ENCODE measurements around the gene VPS29. TPM values are rescaled to one million over a fixed set of nuclear protein-coding genes. Genes with fewer than 3 reads are reported as not detected.

Gene VPS29
- total and polyA plus RNA-seq, 9 of the 15 experiments (the other 6 are each of a cell fraction or from before 2014, with no cell fraction given): 85.8 to 638 (median 272) TPM

DNA sequence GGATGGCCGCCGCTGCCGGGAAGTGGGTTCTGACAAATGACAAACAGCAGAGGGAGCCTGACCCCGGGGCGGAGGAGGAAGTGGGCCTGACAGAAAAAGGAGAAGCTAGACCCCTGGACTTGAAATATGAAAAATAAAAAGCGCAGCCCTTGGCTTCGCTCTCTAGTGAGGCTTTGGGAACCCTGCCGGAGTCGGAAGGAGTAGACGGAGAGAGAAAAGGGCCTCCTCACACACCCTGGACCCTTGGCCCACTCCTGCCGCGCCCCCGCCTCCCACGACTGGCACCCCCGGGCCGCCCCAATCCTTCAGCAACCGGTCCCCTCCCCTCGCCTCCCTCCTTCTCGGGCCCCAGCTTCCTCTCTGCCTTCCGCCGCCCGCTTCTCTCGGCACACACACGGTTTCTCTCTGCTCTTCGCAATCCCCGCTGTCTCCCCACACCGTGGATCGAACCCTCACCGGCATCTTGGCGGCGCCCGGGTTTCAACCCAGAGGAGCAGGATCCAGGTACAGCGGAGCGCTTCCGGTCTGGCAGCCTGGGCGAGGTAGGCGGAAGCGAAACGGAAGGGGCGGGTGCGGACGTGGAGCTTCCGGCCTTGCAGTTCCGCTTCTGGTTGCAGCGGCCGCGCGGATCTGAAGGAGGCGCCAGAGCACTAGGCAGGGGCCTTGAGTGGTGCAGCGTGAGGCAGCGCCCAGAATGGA, 52.0 kb downstream of the VPS29 start, which contains the start of gene ARPC3 (continued):
- TF ChIP-seq JUND (IDR thresholded peaks at IDR 0.05; ENCODE audit: borderline replicate concordance, low read depth, low read length) (peak; percentile 32; the same call in 1 of the 2 replicates), JUND (tag; IDR thresholded peaks at IDR 0.05; ENCODE audit: borderline replicate concordance, low read depth, low read length) (no peak; the same call in 2 of the 3 replicates), FOXK2 (conservative IDR thresholded peaks at IDR 0.05 in 1 of 2, IDR thresholded peaks at IDR 0.05 in 1 of 2; ENCODE audit: low read depth in 2 of 2) (0 out of 4 replicates have a peak, but pooled peaks of 1 of the 2 experiments have one; percentile 28), PCBP1 (IDR thresholded peaks at IDR 0.05; ENCODE audit: low read depth, low read length, poor library complexity, severe bottlenecking) (peak; percentile 96), SMAD3 (CRISPR knock-in tag; conservative IDR thresholded peaks at IDR 0.05) (no peak), HDAC8 (tag; IDR thresholded peaks at IDR 0.05) (no peak), BRF1 (IDR thresholded peaks at IDR 0.05; ENCODE audit: borderline replicate concordance, extremely low read depth, insufficient read length) (no peak), CREM (IDR thresholded peaks at IDR 0.05; ENCODE audit: low read depth) (peak; percentile 84), STAT5B (CRISPR knock-in tag; IDR thresholded peaks at IDR 0.05) (no peak), EGR1 (conservative IDR thresholded peaks at IDR 0.05) (peak; percentile 99), C11orf30 (IDR thresholded peaks at IDR 0.05; ENCODE audit: low read depth) (peak; percentile 75), CC2D1A (IDR thresholded peaks at IDR 0.05) (peak; percentile 60), SOX6 (IDR thresholded peaks at IDR 0.05) (peak; percentile 22; the same call in 1 of the 2 replicates), NFXL1 (CRISPR knock-in tag; IDR thresholded peaks at IDR 0.05) (no peak), ZNF232 (CRISPR knock-in tag; IDR thresholded peaks at IDR 0.05) (no peak), KLF6 (CRISPR knock-in tag; IDR thresholded peaks at IDR 0.05; ENCODE audit: borderline replicate concordance) (peak; percentile 77; the same call in 1 of the 2 replicates), ZFP1 (CRISPR knock-in tag; IDR thresholded peaks at IDR 0.05) (no peak), BRD9 (IDR thresholded peaks at IDR 0.05; ENCODE audit: low read depth, partially characterized antibody) (no peak), CEBPG (CRISPR knock-in tag; IDR thresholded peaks at IDR 0.05) (no peak), CEBPG (tag; conservative IDR thresholded peaks at IDR 0.05 in 1 of 2, IDR thresholded peaks at IDR 0.05 in 1 of 2) (no peak), JUN (IDR thresholded peaks at IDR 0.05; ENCODE audit: borderline replicate concordance, low read depth, low read length) (no peak), JUN (CRISPR knock-in tag; IDR thresholded peaks at IDR 0.05; ENCODE audit: borderline replicate concordance) (no peak), NELFE (IDR thresholded peaks at IDR 0.05; ENCODE audit: insufficient read depth, insufficient read length) (no peak), ZBTB17 (CRISPR knock-in tag; IDR thresholded peaks at IDR 0.05) (no peak; the same call in 1 of the 2 replicates)
- TF ChIP-seq, protein P1, sequence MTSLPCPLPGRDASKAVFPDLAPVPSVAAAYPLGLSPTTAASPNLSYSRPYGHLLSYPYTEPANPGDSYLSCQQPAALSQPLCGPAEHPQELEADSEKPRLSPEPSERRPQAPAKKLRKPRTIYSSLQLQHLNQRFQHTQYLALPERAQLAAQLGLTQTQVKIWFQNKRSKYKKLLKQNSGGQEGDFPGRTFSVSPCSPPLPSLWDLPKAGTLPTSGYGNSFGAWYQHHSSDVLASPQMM (CRISPR knock-in tag; IDR thresholded peaks at IDR 0.05): no peak
- TF ChIP-seq, protein P2, sequence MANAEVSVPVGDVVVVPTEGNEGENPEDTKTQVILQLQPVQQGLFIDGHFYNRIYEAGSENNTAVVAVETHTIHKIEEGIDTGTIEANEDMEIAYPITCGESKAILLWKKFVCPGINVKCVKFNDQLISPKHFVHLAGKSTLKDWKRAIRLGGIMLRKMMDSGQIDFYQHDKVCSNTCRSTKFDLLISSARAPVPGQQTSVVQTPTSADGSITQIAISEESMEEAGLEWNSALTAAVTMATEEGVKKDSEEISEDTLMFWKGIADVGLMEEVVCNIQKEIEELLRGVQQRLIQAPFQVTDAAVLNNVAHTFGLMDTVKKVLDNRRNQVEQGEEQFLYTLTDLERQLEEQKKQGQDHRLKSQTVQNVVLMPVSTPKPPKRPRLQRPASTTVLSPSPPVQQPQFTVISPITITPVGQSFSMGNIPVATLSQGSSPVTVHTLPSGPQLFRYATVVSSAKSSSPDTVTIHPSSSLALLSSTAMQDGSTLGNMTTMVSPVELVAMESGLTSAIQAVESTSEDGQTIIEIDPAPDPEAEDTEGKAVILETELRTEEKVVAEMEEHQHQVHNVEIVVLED (CRISPR knock-in tag; IDR thresholded peaks at IDR 0.05): no peak

Data from K562 (cell line).